SKM-1 treated with dmso at 0.1 percent for 144 hours (cell line): Measurements from ENCODE around the gene NKX6-1.

Source experiments
- DNase-seq: peaks from one replicate; lab custom pipeline; 2025; ENCODE audit not compliant: unreplicated experiment; lab: John Stamatoyannopoulos, UW

NKX6-1 gene

DNA sequence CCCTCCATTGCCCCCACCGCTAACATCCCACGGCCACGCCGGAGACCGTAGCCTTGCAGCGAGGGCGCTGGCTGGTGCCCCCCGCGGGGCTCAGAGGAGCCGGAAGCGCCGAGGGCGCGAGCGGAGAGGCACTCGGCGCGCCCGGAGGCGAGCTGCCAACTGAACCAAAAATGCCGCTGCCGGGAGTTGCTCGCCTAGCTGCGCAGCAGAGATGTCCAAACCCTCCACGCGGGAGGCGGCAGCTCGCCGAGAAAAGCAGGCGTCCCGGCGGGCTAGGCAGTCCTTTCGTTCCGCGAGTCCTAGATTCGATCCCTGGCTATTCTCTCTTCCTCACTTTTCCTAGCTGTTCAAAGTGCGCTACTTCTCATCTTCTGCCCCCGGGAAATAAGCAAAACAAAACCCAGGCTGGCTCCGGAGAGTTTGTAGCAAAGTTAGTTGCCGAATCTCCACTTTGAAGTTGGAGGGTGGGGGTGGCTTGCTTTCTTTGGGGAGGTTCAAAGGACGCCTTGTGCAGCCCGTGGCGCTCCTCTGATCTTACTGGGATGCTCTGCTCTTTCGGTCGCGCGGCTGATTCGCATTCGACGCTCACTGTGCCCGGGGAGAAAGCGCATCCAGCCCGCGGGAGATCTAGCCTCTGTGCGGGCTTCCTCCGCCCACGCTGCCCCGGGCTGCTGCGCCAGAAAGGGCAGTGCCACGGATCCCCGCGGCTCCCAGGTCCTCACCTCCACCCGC, 723 bp downstream of the NKX6-1 start:
- DNase-seq: peak; percentile 17

- DNase-seq: peak; percentile 13
These were observed 1.4 kb downstream of the NKX6-1 start for GRCh38 chr4:84497504-84498202.

GRCh38 chr4:84496706-84497503, 2.2 kb downstream of the NKX6-1 start:
- DNase-seq: no peak

DNA sequence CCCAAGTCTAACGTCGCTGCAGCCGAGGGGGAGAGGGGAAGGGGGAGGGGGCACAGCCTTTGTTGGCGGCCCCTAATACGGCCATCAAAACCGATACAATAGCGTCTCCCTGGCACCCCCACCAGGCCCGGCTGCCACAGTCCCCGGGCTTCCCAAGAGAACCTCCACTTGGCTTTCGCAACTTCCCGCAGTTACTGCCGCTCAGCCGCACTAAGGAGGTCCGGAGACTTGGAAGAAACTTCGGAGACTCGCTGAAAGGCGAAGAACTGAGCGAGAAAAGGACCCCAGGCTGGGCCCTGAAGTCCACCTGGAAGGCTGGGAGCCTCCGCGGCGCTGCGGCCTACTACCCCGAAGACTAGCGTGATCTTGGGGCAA, 2.8 kb downstream of the NKX6-1 start:
- peak; percentile 27 for DNase-seq

- DNase-seq: no peak
These were observed 3.3 kb downstream of the NKX6-1 start for GRCh38 chr4:84495794-84496261.

GRCh38 chr4:84495118-84495793, 3.8 kb downstream of the NKX6-1 start:
- no peak for DNase-seq

DNA sequence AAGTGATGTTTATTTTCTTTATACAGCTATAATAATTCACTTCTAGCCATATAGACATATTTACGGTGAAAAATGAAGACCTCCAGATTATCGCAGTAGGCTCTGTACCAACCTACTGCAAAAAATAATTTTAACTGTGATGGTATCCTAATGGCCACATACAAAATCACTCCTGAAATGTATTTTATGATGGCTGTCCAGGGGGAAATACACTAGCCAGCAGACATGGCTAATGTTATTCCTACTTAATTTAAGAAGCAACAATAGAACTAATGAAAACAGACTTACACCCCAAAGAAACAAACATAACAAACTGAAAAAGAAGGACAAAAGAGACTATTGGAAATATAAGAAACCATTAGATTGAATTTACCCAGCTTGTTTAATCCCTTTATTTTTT, 4.6 kb downstream of the NKX6-1 start:
- no peak for DNase-seq

DNA sequence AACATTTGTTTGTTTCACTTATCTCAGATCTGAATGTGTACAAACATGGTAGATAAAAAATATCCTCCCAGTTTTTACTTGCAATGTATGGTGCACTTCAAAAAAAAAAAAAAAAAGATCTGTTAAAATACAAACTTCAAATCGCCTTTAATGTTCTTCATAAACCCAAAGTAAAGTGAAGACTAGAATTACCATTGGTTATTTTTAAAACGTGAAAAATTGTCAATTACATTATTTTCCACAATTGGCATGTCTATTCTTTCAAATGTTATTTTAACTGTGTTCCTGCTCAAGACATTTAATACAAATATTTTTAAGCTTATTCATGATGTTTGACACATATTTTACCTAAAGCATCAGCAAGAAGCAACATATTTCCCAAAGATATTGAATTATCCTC, 5.0 kb downstream of the NKX6-1 start:
- no peak for DNase-seq

GRCh38 chr4:84493092-84493850, 5.8 kb downstream of the NKX6-1 start:
- DNase-seq: no peak

DNA sequence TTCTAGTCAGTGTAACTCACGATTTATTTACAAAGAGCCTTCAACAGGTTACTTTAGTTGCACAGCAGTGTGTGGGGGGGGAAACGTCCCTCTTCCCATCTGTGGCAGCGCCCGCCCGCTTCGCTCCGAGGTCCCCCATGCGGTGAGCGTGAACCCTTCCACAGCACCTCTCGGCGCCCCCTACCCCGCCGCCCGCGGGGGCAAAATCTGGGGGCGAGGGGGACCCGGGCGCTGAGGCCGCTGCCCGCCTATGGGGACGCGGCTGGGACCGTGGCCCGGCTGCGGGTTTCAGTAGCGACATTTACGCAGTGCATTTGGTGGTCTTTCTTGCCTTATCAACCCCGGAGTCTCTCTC, 6.4 kb downstream of the NKX6-1 start:
- no peak for DNase-seq

GRCh38 chr4:84492290-84492689, 6.8 kb downstream of the NKX6-1 start:
- no peak for DNase-seq

GRCh38 chr4:84491481-84491880, 7.6 kb downstream of the NKX6-1 start:
- DNase-seq: no peak

GRCh38 chr4:84490663-84491062, 8.4 kb downstream of the NKX6-1 start:
- DNase-seq: no peak

DNA sequence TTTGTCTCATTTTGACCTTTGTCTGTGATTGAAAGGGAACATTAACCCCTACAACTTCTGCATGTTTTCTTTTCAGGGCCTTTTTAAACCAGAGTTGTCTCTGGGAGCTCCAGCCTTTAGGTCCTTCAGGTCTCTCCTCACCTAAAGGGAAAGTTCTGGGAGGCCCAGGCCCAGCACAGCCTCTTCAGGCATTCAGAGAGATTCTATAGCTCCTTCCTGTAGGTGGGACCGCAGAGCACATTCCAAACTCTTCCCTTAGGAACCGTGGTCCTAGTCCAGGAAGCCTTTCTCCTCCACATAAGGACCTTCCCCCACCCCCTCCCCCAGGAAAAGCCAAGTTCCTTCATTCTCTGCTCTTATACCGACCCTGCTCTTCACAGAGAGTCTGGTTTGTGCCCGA, 14.9 kb downstream of the NKX6-1 start:
- no peak for DNase-seq

DNA sequence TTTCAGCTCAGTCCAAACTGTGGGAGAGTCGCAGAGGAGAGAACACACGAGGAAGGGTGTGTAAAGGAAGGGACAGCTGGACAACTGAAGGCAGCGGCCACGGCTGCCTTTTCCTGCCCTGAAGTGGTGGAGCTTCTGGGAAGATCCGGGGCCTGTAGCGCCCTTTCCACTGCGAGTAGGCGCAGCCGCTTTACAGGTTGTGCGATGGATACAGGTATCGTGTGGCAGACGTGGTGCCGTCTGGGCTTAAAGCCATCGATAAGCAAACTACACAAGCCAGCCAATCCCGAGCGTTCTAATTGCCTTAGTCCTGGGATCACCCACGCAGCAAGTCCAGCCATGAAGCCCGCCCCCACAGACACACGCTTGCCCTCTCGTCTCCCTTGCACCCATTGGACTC, 15.4 kb downstream of the NKX6-1 start:
- no peak for DNase-seq

- DNase-seq: no peak
These were observed 16.2 kb downstream of the NKX6-1 start for GRCh38 chr4:84482564-84483563.

GRCh38 chr4:84481860-84482245, 17.2 kb downstream of the NKX6-1 start:
- DNase-seq: no peak

DNA sequence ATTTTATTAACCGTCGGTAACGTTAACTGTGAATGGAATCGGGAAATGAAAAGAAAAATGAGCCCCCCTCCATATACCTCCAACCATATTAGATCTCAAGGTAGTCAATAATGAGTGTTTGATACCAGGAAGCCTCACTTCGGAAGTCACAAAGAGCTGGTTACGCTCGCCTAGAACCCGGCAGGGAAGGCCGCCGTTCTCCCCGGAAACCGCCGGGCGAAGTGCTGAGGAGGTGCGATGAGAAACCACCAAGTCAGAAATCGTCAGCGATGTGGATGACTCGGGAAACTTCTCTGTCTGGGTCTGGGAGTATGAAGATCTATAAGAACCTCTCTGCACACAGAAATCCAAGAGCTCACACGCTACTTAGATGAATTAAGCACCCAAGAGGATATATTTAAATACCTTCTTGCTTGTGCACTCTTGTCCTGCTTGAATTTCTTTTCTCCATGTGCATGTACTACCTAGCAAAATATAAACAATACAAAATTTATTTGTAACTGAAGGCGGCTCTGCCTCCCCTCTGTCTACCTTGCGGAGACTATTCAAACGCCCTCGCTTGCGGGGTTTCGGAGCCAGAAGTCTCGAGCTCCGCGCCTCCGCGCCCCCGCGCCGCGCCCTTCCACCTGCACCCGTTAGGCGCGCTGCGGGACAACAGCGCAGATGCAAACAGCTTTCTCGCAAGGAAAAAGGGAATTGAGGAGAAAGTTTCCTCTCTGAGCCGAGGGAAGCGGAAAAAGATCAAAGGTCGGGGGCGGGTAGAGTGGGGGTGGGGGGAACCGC, 17.8 kb downstream of the NKX6-1 start:
- no peak for DNase-seq

DNA sequence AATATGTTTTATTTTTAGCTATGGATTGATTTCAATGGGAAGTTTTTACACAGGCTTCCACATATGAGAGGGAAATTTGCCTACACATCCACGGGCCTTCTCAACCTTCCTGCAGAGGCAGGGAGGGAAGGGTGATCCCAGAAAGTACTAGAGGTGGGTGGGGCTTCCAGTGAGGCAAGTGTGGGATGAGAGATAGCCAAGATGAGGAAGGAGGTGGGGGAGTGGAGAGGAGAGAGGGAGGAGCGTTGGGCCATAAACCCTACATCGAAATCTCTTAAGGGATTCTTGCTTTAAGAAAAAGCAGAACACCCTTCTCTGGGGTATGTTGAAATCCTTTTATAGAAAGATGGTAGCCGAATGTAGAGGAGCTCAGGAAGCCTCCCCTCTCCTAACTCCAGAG, 19.0 kb downstream of the NKX6-1 start:
- peak; percentile 57 for DNase-seq
